HG02885 (cell line): ENCODE results near the gene TRAK2.
"Not testable (repeated sequence)": the region's sequence is repeated elsewhere in the genome, so short reads cannot be mapped to it uniquely, and the experiment has no call there.

Source experiments
- ATAC-seq: cut with Tn5 transposase; IDR thresholded peaks from one replicate; pipeline ENCODE4 v1.9.1; 2021; ENCODE audit warnings: mild to moderate bottlenecking; ENCODE audit not compliant: unreplicated experiment, poor library complexity

Gene TRAK2

DNA sequence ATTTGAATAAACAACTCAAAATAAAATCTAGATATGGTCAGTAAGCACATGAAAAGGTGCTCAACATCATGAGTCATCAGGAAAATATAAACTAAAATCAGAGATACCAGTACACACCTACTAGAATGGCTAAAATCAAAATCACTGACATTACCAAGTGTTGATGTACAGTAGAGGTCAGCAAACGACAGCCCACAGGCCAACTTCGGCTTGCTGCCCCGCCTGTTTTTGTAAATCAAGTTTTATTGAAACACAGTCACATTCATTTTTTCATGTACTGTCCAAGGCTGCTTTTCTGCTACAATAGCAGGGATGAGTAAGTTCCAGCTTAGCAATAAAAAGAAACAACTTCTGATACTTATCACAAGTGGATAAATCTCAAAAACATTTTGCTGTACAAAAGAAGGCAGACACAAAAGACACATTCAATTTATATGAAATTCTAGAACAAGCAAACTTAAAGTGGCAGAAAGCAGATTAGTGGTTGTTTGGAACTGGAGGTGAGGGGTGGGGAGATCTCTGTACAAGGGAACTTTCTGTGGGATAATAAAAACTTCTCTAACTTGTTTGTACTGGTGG, 32.1 kb downstream of the TRAK2 start:
- ATAC-seq = no peak

DNA sequence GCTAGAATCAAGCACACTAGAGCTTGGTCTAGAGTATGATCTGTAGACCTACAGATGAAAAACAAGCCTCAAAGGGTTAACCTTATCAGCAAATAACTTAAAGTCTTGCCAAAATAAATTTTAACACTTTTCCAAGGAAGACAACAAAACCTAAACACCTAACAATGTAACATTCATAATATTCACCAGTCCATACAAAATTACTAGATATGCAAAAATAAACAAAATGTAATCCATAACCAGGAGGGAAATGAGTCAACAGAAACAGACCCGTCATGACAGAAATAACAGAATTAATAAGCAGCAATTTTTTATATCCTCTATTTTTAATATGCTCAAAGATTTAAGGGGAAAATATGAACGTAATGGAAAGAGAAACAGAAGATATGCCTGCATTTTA, 36.1 kb downstream of the TRAK2 start:
- ATAC-seq = no peak

DNA sequence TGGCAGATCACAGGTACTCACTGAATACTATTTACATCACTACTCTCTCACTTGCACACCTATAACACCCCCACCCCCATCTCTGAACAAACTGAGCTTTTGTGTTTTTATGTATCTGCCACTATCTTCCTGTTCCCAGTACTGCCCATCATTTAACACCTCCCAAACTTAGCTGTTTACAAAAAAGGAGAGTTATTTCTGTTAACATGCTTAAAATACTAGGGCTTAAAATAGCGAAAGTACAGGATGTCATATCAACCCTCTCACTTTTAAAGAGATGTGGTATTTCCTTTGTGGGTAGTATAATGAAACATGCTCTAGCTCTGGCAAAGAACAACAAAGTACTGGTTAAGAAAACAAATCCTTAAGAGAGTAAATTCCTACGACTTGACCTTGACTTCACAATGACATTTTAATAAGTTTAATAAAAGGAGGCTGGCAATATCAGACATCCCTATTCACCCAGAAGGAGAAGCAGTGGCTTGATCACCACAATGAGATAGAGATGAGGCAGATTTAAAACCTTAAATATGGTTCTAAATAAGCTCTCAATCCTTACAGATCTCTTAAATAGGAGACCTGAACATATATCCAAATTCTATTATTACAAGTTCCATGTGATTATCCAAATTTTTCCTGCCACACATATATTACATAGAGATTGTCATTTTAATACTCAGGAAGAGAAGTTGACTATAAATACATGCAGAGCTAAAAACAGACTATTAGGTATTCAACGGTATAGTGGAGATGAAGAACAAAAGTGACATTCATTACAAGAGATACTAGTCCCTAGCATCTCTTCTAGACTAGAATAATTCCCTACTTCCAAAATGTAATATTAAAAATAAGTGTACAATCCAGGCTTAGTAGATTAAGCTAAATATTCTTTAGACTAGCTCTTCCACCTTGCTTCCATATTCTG, 36.9 kb downstream of the TRAK2 start:
- peak; percentile 92 for ATAC-seq

DNA sequence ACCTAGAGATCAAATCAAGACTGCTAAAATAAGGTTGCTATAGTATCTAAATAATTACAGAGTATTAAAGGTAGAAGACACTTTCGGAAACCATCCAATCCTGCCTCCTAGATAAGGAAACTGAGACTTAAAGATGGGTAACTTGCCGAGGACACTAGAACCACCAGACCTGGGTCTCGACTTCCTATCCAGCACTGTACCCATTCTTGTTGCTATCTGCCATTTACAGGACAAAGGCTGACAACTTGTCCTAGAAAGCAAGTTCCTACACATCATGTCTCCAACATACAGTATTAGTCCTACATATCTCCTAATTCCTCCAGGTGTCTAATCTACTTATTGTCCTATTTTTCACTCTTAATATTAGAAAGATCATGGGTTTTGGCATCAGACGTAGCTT, 37.7 kb downstream of the TRAK2 start:
- no peak for ATAC-seq

DNA sequence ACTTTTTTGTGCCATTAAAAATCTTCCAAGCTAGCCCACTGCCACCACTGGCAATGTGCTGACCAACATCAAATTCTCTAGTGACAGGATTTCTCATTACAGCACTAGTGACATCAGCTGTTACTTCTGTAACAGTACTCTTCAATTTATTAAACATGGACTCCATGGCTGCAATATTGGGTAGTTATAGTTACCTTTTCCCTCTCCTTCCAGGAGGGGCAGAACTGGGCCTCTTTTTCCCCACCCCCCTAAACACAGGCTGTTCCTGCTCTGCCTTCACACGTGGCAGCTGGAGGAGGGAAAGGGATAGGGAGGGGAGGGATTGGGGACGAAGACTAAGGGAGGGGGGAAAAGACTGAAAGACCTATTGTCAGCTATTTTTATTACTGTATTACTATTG, 38.1 kb downstream of the TRAK2 start:
- no peak for ATAC-seq

DNA sequence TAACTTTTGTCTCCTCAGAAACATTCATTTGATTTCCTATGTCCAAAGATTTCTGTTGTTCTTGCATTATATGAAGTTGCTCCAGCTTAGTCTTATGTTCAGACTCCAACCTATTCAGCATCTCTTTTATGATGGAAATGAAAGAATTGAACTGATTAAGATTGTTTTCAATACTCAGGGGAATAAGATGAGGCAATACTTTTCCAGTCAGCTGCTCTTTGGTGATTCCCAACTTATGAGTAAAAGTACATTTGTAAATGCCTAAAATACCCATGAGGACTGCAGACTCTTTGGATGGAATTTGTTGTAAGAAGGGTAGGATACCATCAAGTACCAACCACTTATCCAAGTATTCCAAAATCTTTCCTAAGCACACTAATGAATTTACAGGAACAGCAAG, 39.8 kb downstream of the TRAK2 start:
- no peak for ATAC-seq

DNA sequence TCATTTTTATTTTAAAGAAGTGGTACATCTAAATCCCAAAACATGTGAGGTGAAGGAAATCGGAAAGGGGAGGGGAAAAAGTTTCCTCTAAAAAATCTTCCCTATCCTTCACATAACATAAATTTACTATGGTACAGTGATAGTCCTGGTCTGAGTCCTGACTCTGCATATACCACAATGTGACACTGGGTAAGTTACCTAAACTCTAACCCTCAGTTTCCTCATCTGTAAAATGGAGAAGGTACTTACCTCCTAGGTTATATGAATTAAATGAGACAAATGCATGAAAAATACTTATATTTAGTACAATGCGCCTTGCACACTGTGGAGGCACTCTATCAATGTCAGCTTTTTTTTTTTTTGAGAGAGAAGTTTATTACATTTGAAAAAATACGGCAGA, 42.3 kb downstream of the TRAK2 start:
- no peak for ATAC-seq

DNA sequence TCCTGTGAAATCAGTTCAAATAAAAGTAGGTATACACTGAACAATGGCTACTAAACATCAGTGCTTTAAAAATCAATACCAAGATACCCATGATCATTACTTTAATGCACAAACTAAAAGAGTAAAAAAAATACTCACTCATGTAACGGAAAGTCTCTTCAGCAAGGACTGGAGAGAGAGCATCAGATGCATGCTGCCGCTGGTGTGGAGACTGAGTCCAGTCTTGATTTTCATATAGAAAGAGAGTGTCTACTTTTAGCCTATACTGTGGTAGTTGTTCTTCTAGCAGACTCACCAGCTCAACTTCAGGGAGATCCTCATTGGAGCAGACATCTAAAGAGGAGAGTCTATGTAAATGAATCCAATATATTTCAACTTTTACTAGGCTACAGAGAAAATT, 44.0 kb downstream of the TRAK2 start:
- ATAC-seq = no peak

DNA sequence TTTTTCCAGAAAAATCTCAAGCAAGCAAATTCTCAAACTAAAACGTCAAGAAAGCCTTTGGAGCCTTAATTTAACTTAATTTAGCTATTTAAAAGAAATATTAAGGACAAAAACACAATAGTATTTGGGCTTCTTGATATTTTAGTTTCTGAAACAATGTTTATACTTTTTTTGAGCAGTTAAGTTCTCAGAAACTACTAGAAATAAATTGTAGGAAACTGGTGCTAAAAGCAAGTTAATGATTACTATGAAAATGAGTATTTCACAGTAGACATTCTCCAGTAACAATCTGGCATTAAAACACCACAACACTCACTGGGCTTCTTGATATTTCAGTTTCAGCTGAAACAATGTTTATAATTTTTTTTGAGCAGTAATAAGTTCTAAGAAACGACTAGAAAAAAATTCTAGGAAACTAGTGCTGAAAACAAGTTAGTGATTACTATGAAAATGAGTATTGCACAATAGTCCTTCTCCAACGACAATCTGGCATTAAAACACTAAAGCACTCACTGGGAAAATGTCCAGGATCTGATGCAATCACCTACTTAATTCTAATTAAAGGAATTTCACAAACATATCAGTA, 45.1 kb downstream of the TRAK2 start:
- no peak for ATAC-seq

DNA sequence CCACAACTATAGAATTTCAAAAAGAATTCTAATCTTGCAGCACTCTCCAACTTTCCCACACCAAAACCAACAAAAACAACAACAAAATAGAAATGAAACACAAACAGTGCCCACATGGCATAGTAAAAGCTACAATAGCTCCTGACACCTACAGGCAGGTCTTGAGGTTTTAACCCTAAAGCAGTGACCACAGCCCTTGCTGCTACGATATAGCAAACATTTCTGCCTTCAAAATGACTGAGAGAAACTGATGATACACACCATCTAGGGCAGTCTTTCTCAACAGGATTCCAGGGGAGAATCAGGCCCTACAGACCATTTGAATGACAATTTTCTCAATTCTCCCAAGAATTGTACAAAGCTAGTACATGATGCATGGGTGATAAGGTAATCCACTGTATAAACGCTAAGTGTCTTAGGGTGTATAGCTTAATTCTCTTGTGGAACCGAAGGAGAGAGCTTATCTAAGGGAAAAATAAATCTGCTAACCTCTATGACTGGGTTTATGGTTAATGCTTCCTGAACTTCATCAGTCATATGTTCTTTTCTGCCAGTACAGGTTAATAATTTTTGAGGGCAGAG, 46.5 kb downstream of the TRAK2 start:
- ATAC-seq = no peak

DNA sequence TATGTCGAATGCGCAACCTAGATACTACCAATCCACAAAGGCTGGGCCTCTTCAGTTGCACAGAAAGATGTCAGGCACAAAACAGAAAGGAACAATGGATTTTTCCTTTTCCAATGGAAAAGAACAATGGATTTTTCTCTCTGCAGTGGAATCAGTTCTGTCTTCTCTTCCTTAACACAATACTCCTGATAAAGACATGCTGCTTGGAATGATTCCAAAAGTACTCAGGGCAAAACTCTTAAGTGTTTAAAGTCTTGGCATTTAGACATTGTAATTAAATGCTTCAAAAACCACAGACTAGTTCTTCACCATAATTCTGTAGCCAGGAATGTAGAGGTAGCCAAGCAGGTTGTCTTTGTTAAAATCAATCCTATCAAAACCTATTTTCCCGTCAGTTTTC, 47.4 kb downstream of the TRAK2 start:
- no peak for ATAC-seq

DNA sequence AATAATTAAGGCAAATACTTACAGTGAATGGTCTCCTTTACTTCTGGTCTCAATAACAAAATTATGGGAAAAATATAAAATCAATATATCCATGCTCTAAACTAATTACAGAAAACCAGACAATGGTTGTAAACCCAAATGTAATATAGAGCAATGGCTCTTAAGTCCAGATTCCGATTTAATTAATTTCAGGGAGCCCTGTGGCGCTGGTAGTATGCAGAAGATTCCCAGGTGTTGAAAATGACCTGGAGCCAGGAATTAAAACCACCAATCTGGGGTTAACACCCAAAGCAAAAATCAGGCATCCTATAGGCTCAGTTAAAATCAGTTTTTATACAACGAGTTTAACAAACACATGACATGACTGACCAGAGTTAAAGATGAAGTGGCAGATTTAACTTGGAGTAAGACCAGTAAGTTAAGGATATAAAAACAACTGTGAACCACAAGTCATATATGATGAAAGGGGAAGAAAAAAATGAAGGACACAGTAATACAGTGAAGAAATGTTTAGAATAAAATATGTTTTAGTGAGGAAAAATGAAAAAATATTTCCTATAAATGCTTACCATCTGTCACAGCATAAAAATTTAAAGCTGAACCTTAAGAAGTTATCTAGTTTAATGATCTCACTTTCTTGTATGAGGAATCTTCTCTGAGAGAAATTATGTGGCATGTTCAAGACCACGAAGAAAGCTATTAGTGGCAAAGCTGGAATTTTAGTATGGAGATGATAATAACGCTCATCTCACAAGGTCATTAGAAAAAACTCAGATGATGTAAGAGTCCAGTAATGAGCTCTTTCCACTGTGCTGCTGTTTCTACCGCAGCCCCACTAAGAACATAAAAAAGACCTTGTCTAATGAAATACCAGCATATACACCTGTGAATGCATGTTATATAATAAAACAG, 48.4 kb downstream of the TRAK2 start:
- no peak for ATAC-seq

DNA sequence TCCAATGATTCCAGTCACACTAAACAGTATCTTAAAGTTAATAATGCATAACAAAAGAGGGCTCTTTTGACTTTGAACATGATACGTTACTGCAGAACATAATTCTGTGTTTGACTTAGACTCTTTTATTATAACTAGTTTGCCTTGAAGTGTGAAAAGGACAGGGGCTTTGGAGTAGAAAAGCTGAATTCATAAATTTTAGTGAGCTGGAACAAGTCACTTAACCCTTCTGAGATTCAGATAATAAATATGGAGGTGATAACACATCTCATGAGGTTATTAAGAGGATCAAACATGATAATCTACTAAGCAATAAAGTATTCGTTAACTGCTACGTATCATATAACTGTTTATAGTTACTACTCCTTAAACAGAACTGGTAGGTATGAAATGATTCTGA, 49.4 kb downstream of the TRAK2 start:
- no peak for ATAC-seq

DNA sequence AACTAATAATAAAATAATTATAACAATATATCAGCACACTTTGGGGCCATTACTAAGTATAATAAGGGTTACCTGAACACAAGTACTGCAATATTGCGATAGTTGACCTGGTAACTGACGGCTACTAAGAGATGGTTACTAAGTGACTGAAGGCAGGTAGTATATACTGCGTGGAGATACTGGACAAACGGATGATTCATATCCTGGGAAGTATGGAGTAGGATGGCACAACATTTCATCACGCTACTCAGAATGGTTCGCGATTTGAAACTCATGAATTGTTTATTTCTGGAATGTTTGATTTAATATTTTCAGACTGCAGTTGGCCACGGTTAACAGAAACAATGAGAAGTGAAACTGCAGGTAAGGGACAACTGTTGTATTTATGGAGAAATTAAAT, 54.7 kb downstream of the TRAK2 start:
- ATAC-seq = no peak

DNA sequence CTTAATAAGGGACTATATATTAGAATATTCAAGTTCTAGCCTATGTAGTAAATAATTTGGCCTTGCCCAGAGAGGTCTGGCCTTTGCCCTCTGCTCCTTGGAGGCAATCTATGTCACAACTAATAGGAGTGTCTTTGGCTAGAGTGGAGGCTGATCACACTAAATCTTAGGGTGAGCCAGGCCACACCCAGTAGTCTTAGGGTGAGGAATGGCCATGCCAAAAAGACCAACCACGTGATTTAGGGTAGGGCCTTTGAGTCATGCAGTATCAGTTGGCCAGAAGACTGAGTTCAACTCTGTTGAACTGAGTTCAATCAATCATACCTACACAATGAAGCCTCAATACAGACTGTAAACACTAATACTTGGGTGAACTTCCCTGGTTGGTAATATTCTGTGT, 68.1 kb downstream of the TRAK2 start:
- no peak for ATAC-seq

DNA sequence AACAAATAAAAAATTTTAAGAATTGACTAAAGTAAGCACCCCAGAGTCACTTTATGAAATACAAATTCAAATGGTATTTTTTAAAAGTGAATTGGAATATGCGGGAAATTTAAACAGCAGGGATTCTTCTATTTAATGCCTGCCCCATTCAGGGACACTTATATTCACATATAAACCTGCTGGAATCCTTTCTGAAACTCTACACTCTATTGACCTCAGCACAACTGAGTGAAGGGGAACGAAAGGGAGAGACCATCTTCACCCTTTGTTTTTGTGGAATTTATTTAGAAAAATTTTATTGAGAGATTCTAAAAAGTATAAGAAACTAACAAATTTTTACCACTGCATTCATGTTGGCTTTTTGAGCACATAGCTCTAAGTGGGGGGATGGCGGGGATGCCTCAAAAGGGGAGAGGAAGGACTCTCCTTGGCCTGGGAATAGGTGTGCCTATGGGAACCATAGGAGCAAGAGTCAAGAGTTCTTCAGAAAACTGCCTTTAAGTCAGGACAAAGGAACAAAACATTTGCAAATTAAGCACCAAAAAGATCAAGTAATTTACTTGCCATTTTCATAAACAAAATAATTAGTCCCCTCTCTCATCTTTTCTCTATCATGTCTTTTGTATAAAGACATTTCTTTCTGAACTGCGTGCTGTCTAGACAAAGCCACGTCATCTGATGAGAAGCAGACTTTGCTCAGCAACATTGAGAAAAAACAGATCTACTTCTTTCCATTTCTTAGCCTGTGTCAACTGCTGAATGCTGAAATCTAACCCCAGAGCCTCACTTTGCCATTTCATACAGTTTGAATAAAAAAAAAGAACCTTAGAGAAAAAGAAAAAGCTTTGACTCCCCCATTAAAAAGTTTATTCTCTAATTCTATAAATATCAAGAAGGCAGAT, 72.5 kb downstream of the TRAK2 start:
- no peak for ATAC-seq

DNA sequence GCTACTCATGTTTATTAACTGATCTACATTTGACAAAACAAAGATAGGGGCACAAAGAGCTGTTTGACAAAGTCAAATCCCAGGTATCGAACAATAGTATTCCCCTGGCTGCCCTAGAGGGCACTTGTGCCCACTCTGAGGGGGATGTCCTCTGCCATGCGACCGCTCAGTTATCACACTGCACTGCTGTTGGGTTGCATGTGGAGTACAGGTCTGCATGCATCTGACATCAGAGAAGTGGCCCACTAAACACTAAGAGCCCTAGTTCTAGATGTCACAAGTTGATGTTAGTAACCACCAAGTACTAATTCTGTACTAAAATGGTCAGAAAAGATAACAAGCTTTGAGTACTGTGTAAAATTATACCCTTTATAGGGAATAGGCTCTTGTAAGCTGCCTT, 74.0 kb downstream of the TRAK2 start:
- ATAC-seq = no peak

DNA sequence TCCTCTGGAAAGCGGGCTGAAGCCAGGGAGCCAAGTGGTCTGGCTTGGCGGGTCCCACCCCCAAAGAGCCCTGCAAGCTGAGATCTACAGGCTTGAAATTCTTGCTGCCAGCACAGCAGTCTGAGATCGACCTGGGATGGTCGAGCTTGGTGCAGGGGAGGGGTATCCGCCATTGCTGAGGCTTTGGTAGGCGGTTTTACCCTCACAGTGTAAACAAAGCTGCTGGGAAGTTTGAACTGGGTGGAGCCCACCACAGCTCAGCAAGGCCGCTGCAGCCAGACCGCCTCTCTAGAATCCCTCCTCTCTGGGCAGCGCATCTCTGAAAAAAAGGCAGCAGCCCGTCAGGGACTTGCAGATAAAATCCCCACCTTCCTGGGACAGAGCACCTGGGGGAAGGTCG, 81.5 kb downstream of the TRAK2 start:
- ATAC-seq = no peak

DNA sequence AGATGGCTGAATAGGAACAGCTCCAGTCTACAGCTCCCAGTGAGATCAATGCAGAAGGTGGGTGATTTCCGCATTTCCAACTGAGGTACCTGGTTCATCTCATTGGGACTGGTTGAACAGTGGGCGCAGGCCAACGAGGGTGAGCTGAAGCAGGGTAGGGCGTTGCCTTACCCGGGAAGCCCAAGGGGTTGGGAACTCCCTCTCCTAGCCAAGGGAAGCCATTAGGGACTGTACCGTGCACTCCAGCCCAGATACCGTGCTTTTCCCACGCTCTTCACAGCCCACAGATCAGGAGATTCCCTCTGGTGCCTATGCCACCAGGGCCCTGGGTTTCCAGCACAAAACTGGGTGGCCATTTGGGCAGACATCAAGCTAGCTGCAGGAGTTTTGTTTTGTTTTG, 81.9 kb downstream of the TRAK2 start:
- ATAC-seq = not testable (repeated sequence)
